Right lobe of liver (tissue), 6 donors: ENCODE data around the gene GJB1. TPM values are rescaled to one million over a fixed set of nuclear protein-coding genes. Genes with fewer than 3 reads are reported as not detected.

Source experiments
- ATAC-seq, 4 donors: fragments of 200-7000 bp; cut with Tn5 transposase; one replicate each; pipeline ENCODE4 v1.9.1; 2020; ENCODE audit warnings: mild to moderate bottlenecking in 4 of 4, moderate library complexity in 4 of 4
- DNase-seq, 3 donors: peaks; one replicate each; pipeline ENCODE4 v3.0.0-alpha.2; 2020
- H3K27ac ChIP-seq, 3 donors: fragments of 200-600 bp; one replicate each; pipeline ENCODE4 v1.8.0; 2022
- H3K27me3 ChIP-seq, 2 donors: fragments of 200-600 bp; one replicate each; pipeline ENCODE4 v1.8.0; 2022
- H3K36me3 ChIP-seq, 4 donors: fragments of 200-600 bp; sonication (generic) in 1 of 4; one replicate each; pipeline versions ENCODE4 v1.5.1 to v1.8.0; 2017 to 2022; ENCODE audit warnings: control low read depth in 1 of 4
- H3K4me1 ChIP-seq, 4 donors: fragments of 200-600 bp; sonication (generic) in 1 of 4; one replicate each; pipeline versions ENCODE4 v1.5.1 to v1.8.0; 2017 to 2022; ENCODE audit warnings: control low read depth in 1 of 4
- H3K4me3 ChIP-seq, 3 donors: fragments of 200-600 bp; one replicate each; pipeline ENCODE4 v1.8.0; 2022
- H3K9me3 ChIP-seq, 4 donors: fragments of 200-600 bp; sonication (generic) in 1 of 4; one replicate each; pipeline versions ENCODE4 v1.5.1 to v1.8.0; 2017 to 2022; ENCODE audit warnings: control low read depth in 1 of 4
- CTCF ChIP-seq, 4 donors: fragments of 200-600 bp in 3 of 4; fragments of 450-650 bp in 1 of 4; IDR thresholded peaks; one replicate each; pipeline versions ENCODE4 v1.5.1 to v1.8.0; 2016 to 2022; ENCODE audit warnings: antibody characterized with exemption in 4 of 4, mild to moderate bottlenecking in 2 of 4
- POLR2A ChIP-seq: fragments of 450-650 bp; IDR thresholded peaks from one replicate; pipeline ENCODE4 v1.6.1; 2017; ENCODE audit warnings: antibody characterized with exemption, mild to moderate bottlenecking
- WGBS: methylation state at CpG from one replicate; pipeline ENCODE4 v1.1.6; 2018; ENCODE audit warnings: low coverage, low lambda C conversion rate; ENCODE audit not compliant: insufficient coverage; ENCODE audit errors: missing lambda C conversion rate; 5-methylcytosine and 5-hydroxymethylcytosine counted together
- intact Hi-C, 2 donors: fragments of 100-400 bp; cut with DNase I; formaldehyde crosslinking; loops; one replicate each; pipeline versions ENCODE4 v1.11.2 to v1.14.1; 2022
- total RNA-seq, 6 experiments: library from RNA; depleted of rRNA in 2 of 6; stranded (reverse); fragments of >200 nt in 2 of 6; fragmentation: NEBNext Ultra II Directional in 3 of 6; extraction: Animal tissue kit (Norgen Biotek cat#: 25700) in 3 of 6; gene quantifications; one replicate each; pipeline versions ENCODE4 v1.1.0 to v1.2.4, GENCODE V29; 2016 to 2023
- donor health status: DM: no; HTN: yes; CAD: no.
- donor health status: DM: no; HTN: no; CAD: no.
- donor health status: DM: no; HTN: no; CAD: no.
- donor health status: DM: no; HTN: yes; CAD: no.
- donor health status: DM: no; HTN: yes; CAD: no.

Gene GJB1
- total RNA-seq, 6 experiments from 2014 or later = 120 to 329 (median 205) TPM

- TF ChIP-seq CTCF (IDR thresholded peaks at IDR 0.05) (peak in 2 of 4 donors; percentile 23 to 28), POLR2A (no peak)
- Histone ChIP-seq H3K9me3 (no peaks in the 10 kb centered on the region), H3K27ac (peak overlapping the region in 2 of 3 donors; percentile 33 to 55), H3K4me3 (no peak overlapping the region), H3K36me3 (peaks cover 0 to 10% (median 0%) of the 10 kb centered on the region in 4 donors), H3K4me1 (peaks cover 0 to 44% (median 17%) of the 10 kb centered on the region in 4 donors), H3K27me3 (no peaks in the 10 kb centered on the region)
- ATAC-seq = peak; percentile 75 to 86 (median 78)
- intact Hi-C loops = no loop called here
- peak in 1 of 3 donors; percentile 57 for DNase-seq
- 18% methylated on average over 5 of the region's 5 CpGs for WGBS
Measured at GRCh38 chrX:71227370-71228062, 4.5 kb downstream of the GJB1 start.

DNA sequence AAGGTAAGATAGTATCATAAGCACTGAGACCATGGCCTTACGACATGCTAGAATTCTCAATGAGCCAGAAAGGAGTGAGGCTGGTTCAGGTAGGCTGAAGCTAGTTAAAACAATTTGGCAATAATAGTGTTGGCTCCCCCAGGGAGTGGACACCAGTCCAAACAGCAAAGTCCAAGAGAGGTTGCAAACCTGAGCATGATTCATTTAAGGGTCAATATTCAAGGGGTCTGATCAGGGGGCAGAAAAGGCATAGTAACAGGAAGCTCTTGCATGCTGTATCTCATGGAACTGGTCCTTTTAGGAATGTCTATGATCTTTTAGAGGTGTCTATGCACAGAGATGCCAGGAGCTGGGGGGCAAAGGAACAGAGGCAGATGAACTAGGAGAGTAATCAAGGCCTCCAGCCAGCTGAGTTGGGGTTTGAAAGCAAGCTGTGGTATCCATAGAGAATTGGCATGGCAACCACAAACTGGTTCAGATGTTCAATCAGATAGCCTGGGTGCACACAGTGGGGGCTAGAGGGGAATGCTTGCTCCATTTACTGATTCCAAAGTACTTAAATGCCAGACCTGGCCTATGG, 5.1 kb downstream of the GJB1 start:
- H3K27ac ChIP-seq = peak overlapping the region in 2 of 3 donors; percentile 33 to 55
- H3K36me3 ChIP-seq = peaks cover 0 to 10% (median 0%) of the 10 kb centered on the region in 4 donors
- intact Hi-C loops = no loop called here
- H3K9me3 ChIP-seq = no peaks in the 10 kb centered on the region
- peak in 1 of 3 donors; percentile 65 for DNase-seq
- H3K4me3 ChIP-seq = no peak overlapping the region
- TF ChIP-seq CTCF (IDR thresholded peaks at IDR 0.05) (no peak), POLR2A (no peak)
- ATAC-seq = peak; percentile 68 to 77 (median 75)
- no peaks in the 10 kb centered on the region for H3K27me3 ChIP-seq
- peaks cover 0 to 47% (median 17%) of the 10 kb centered on the region in 4 donors for H3K4me1 ChIP-seq
- WGBS = 36% methylated on average over 1 of the region's 1 CpG

- DNase-seq (no peak), ATAC-seq (no peak)
- WGBS = 30% methylated on average over 1 of the region's 3 CpGs
- Histone ChIP-seq H3K4me3 (no peak overlapping the region), H3K36me3 (no peaks in the 10 kb centered on the region), H3K9me3 (no peaks in the 10 kb centered on the region), H3K27me3 (no peaks in the 10 kb centered on the region), H3K27ac (no peak overlapping the region), H3K4me1 (peaks cover 0 to 9% (median 0%) of the 10 kb centered on the region in 4 donors)
- TF ChIP-seq CTCF (IDR thresholded peaks at IDR 0.05) (no peak), POLR2A (no peak)
- intact Hi-C loops = no loop called here
Measured at GRCh38 chrX:71235482-71235881, 12.5 kb downstream of the GJB1 start.

- Histone ChIP-seq H3K4me3 (no peak overlapping the region), H3K4me1 (peaks cover 0 to 9% (median 0%) of the 10 kb centered on the region in 4 donors), H3K36me3 (no peaks in the 10 kb centered on the region), H3K9me3 (no peaks in the 10 kb centered on the region), H3K27me3 (no peaks in the 10 kb centered on the region), H3K27ac (no peak overlapping the region)
- TF ChIP-seq CTCF (IDR thresholded peaks at IDR 0.05) (no peak), POLR2A (no peak)
- ATAC-seq (no peak), DNase-seq (no peak)
- intact Hi-C loops = no loop called here
- whole genome bisulfite sequencing = 71% methylated on average over 1 of the region's 1 CpG
Measured at GRCh38 chrX:71236836-71237235, 13.8 kb downstream of the GJB1 start.
